ENCODE results near the gene TPRN. TPM values are rescaled to one million over a fixed set of nuclear protein-coding genes. Genes with fewer than 3 reads are reported as not detected.

The TPRN gene
- polyA plus RNA-seq, 1 of the 3 experiments (the other 2 are of a cell fraction): 5.2 TPM

DNA sequence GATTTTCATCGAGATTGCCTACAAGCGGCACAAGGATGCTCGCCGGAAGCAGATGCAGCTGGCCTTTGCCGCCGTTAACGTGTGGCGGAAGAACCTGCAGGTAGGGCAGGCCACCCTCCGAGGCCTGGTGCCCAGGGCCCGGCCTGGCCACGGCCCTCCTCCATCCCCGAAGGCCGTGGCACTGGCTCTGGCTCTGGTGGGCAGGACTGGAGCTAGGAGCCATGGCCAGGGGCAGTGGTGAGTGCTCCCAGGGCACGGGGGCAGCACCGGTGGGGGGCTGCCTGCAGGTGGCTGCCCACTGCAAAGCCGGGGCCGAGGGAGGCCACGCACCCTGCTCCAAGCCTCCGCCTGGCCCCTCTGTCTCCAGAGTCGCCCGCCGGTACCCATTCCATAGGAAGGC, 36.7 kb downstream of the TPRN start:
- POLR2A ChIA-PET: no interaction called here
- no peaks in the 10 kb centered on the region for H4K20me1 ChIP-seq (ENCODE audit: insufficient read depth)
- 87% methylated on average over 6 of the region's 22 CpGs for WGBS (ENCODE audit: low lambda C conversion rate)
- no peaks in the 10 kb centered on the region for H3K79me2 ChIP-seq (ENCODE audit: insufficient read depth)
- no peaks in the 10 kb centered on the region for H3K9me2 ChIP-seq
- CTCF ChIA-PET: interaction anchor here (1.1 kb wide), 1 partner anchor 9 kb away, joined by 3 read pairs; no protein-coding TSS in a partner anchor
- H3K9ac ChIP-seq: no peak overlapping the region
- H3K4me2 ChIP-seq: no peak overlapping the region
- H3K36me3 ChIP-seq (replicated peaks in 1 of 2; ENCODE audit: control insufficient read depth in 1 of 2, insufficient read depth in 2 of 2, low read length in 1 of 2): no peaks in the 10 kb centered on the region
- H3K27ac ChIP-seq (ENCODE audit: low read depth in 2 of 2, low read length in 1 of 2): no peak overlapping the region
- TF ChIP-seq, protein P1, sequence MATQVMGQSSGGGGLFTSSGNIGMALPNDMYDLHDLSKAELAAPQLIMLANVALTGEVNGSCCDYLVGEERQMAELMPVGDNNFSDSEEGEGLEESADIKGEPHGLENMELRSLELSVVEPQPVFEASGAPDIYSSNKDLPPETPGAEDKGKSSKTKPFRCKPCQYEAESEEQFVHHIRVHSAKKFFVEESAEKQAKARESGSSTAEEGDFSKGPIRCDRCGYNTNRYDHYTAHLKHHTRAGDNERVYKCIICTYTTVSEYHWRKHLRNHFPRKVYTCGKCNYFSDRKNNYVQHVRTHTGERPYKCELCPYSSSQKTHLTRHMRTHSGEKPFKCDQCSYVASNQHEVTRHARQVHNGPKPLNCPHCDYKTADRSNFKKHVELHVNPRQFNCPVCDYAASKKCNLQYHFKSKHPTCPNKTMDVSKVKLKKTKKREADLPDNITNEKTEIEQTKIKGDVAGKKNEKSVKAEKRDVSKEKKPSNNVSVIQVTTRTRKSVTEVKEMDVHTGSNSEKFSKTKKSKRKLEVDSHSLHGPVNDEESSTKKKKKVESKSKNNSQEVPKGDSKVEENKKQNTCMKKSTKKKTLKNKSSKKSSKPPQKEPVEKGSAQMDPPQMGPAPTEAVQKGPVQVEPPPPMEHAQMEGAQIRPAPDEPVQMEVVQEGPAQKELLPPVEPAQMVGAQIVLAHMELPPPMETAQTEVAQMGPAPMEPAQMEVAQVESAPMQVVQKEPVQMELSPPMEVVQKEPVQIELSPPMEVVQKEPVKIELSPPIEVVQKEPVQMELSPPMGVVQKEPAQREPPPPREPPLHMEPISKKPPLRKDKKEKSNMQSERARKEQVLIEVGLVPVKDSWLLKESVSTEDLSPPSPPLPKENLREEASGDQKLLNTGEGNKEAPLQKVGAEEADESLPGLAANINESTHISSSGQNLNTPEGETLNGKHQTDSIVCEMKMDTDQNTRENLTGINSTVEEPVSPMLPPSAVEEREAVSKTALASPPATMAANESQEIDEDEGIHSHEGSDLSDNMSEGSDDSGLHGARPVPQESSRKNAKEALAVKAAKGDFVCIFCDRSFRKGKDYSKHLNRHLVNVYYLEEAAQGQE (IDR thresholded peaks at IDR 0.05; ENCODE audit: low read depth, low read length): no peak
- no peak for TF ChIP-seq TCF12 (IDR thresholded peaks at IDR 0.05)
- H2AFZ ChIP-seq (ENCODE audit: low read depth): no peak overlapping the region
- no peak overlapping the region for H3K4me3 ChIP-seq (ENCODE audit: low read depth in 2 of 2, low read length in 1 of 2)
- peaks cover 27% of the 10 kb centered on the region for H3K27me3 ChIP-seq (ENCODE audit: insufficient read depth)
- H3K4me1 ChIP-seq (ENCODE audit: control insufficient read depth in 1 of 2, insufficient read depth in 2 of 2, low read depth in 1 of 2, low read length in 1 of 2): peaks cover 0 to under 1% of the 10 kb centered on the region in 2 experiments; a peak in 1 of 4 replicates
- H3K9me3 ChIP-seq: no peaks in the 10 kb centered on the region
- no peak for DNase-seq
- no peaks in the 10 kb centered on the region for H3F3A ChIP-seq (replicated peaks; ENCODE audit: insufficient read depth)

DNA sequence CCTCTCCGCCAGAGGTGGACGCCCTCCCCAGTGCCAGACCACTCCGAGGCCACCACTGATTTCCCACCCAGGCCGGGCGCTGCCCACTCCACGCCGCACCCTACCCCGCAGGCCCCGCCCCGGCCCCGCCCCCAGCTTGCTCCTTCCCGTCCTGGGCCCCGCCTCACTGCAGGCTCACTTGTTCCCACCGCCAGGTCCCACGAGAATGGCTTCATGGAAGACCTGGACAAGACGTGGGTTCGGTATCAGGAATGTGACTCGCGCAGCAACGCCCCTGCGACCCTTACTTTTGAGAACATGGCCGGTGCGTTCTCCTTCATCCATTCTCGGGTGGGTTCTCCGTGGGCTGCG, 37.2 kb downstream of the TPRN start:
- Histone ChIP-seq H3K9me2 (no peaks in the 10 kb centered on the region), H3K9ac (no peak overlapping the region), H3K36me3 (replicated peaks in 1 of 2; ENCODE audit: control insufficient read depth in 1 of 2, insufficient read depth in 2 of 2, low read length in 1 of 2) (no peaks in the 10 kb centered on the region), H3K27me3 (ENCODE audit: insufficient read depth) (peaks cover 27% of the 10 kb centered on the region), H2AFZ (ENCODE audit: low read depth) (no peak overlapping the region), H3K4me1 (ENCODE audit: control insufficient read depth in 1 of 2, insufficient read depth in 2 of 2, low read depth in 1 of 2, low read length in 1 of 2) (peaks cover 0 to 3% of the 10 kb centered on the region in 2 experiments; a peak in 1 of 4 replicates), H3K9me3 (no peaks in the 10 kb centered on the region), H3K4me2 (no peak overlapping the region), H3K4me3 (ENCODE audit: low read depth in 2 of 2, low read length in 1 of 2) (no peak overlapping the region), H4K20me1 (ENCODE audit: insufficient read depth) (no peaks in the 10 kb centered on the region), H3F3A (replicated peaks; ENCODE audit: insufficient read depth) (no peaks in the 10 kb centered on the region), H3K27ac (ENCODE audit: low read depth in 2 of 2, low read length in 1 of 2) (no peak overlapping the region), H3K79me2 (ENCODE audit: insufficient read depth) (no peaks in the 10 kb centered on the region)
- 70% methylated on average over 22 of the region's 26 CpGs for WGBS (ENCODE audit: low lambda C conversion rate)
- CTCF ChIA-PET: interaction anchor here (1.1 kb wide), 1 partner anchor 9 kb away, joined by 3 read pairs; no protein-coding TSS in a partner anchor
- TF ChIP-seq GABPA (IDR thresholded peaks at IDR 0.05; ENCODE audit: low read depth): no peak
- TF ChIP-seq MEF2A (IDR thresholded peaks at IDR 0.05; ENCODE audit: borderline replicate concordance, low read depth): no peak
- no peak for TF ChIP-seq RXRA (IDR thresholded peaks at IDR 0.05; ENCODE audit: borderline replicate concordance, low read depth)
- TF ChIP-seq EZH2phosphoT487 (IDR thresholded peaks at IDR 0.05; ENCODE audit: borderline replicate concordance, low read depth): no peak
- TF ChIP-seq YY1 (IDR thresholded peaks at IDR 0.05; ENCODE audit: low read depth): no peak
- TF ChIP-seq, protein P1 (IDR thresholded peaks at IDR 0.05; ENCODE audit: low read depth, low read length): no peak
- no peak for DNase-seq
- POLR2A ChIA-PET: no interaction called here
